Activated CD4-positive, CD25-positive, alpha-beta regulatory T cell treated with anti-CD3 and anti-CD28 coated beads, Interleukin-2, amount 50 U/mL, for 72 hours (primary cell): ENCODE results near the gene LIM2.
A peak's percentile ranks its signal among the peaks of the same experiment; 100 is the strongest.

ENCODE experiments used
- DNase-seq: peaks from one replicate; pipeline ENCODE4 v3.0.0; 2021

The LIM2 gene

DNA sequence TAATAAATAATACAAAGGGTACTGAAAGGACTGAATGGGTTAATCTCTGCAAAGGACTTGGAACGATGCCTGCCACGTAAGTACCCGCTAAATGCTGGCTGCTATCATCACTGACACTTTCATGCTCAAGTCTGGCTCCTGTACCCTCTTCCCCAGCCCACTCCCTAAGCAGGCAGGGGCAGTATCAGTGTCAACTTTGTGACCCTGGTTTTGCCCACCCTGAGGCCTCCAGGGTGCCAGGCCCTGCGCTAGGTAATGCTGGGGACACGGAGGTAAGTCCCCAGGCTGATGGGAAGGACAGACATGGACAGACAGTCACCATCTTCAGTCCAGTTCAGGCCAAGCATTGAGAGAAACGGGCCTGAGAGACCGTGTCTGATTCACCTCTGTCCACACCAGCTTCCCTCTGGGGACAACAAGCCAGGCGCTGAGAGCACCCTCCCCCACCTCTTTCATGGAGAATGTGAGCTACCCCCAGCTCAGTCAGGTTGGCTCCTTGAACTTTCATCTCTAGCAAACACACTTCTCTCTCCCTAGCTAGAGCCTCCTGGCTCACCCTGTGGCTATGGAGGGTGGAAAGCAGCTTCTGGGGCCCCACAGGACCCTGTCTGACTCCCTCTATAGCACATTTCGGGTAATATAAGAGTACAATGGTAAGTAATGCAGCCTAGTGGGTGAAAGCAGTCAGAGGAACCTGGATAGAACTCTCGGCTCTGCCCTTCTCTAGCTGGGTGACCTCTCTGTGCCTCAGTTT lies 22.4 kb downstream of the LIM2 start:
- no peak for DNase-seq

DNA sequence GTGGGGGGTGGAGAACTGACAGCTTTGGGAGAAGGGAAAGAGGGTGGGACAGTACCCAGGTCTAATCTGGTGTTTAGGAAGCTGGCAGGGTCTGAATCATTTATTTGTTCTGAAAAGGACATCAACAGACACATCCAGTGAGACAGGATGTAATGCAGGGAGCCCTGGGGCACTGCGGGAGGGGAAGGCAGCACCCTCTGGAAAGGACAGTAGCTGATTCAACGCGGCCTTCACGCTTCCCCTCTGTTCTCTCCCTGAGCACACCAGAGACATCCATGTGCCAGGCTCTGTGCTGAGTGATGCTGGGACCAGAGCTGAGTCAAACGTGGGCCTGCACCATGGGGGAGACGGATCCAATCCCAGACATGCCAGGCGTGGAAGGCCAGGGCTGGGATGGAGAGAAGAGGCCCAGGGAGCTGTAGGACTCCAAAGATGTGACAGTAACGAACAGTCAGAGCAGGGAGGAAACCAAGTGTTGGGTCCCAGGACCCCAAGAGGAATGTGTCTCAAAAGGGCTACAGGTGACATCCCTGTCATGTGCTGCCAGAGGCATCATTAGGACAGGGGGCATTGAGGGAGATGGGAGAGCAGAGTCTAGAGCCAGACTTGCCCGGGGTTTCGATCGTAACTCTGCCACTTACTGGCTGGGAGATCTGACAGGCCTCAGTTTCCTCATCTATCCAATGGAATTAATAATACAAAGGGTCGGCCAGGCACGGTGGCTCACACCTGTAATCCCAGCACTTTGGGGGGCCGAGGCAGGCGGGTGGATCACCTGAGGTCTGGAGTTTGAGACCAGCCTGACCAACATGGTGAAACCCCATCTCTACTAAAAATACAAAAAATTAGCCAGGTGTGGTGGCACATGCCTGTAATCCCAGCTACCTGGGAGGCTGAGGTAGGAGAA lies 23.3 kb downstream of the LIM2 start:
- DNase-seq = no peak

- no peak for DNase-seq
Observed at GRCh38 chr19:51361239-51361638, 26.5 kb downstream of the LIM2 start.

- DNase-seq = no peak
Observed at GRCh38 chr19:51359294-51359693, 28.5 kb downstream of the LIM2 start.

DNA sequence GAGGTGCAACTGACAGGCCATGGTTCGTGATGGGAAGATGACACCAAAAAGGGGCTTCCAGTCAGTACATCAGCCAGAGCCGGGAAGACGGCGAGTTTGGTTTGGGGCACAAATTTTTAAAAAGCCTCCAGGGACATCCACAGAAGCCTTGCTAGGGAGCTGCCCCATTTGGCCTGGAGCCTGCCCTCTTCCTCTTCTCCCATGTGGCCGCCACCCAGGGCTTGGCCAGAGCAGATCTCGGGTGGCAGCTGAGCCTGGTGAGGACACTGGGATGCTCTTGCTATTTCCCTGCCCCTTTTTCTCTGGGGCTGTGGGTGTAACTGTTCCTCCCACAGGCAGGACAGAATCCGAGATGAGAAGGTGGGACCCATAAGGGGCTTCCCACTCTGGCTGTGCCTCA lies 29.8 kb downstream of the LIM2 start:
- DNase-seq = no peak

GRCh38 chr19:51356159-51356801 lies 31.5 kb downstream of the LIM2 start:
- no peak for DNase-seq

GRCh38 chr19:51354742-51355148 lies 33.0 kb downstream of the LIM2 start:
- DNase-seq = no peak

DNA sequence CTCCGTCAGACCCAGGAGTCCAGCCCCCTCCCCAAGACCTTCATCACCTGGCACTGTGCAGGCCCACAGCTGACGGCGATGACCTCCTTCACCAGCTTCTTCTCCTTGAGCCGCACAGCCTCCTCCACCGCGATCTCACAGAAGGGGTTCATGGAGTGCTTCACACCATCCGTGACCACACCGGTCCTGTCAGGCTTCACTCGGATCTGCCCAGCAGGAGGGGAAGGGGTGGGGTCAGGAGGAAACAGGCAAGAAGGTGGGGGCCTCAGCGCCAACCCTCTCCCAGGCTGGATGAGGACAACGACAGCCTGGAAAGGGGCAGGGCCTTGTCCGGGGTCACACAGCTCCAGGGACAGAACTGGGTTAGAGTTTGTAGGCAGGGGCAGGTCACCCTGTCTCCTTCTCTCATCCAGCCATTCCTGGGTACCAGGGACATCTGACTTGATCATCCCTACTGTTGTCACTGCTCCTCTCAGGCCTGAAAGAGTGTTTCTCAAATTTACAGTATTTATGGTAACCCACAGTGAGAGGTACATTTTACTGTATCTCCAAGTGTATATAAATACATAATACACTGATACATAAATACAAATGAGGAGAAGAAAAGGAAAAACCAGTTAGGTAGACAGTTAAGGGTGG lies 33.6 kb downstream of the LIM2 start:
- DNase-seq = no peak

DNA sequence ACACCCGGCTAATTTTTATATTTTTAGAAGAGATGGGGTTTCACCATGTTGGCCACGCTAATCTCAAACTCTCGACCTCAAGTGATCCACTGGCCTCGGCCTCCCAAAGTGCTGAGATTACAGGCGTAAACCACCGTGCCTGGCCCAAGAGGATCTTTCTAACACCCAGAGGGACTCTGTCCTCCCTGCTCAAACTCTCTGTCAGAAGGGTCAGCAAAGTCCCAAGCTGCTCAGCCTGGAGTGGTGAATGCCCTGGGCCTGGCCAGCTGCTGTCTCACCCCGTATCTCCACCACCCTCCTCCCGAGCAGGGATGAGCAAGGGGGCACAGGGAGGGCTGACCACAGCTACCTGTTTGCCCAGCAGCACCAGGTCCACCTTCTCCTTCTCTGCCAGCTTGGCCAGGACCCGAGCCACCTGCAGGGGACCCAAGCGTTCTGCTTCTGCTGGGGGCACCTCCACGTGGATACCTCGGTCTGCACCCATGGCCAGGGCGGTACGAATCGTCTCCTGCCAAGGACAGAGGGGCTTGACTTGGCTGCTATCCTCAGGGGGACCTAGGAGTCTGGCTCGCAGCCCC lies 34.9 kb downstream of the LIM2 start:
- DNase-seq = no peak

DNA sequence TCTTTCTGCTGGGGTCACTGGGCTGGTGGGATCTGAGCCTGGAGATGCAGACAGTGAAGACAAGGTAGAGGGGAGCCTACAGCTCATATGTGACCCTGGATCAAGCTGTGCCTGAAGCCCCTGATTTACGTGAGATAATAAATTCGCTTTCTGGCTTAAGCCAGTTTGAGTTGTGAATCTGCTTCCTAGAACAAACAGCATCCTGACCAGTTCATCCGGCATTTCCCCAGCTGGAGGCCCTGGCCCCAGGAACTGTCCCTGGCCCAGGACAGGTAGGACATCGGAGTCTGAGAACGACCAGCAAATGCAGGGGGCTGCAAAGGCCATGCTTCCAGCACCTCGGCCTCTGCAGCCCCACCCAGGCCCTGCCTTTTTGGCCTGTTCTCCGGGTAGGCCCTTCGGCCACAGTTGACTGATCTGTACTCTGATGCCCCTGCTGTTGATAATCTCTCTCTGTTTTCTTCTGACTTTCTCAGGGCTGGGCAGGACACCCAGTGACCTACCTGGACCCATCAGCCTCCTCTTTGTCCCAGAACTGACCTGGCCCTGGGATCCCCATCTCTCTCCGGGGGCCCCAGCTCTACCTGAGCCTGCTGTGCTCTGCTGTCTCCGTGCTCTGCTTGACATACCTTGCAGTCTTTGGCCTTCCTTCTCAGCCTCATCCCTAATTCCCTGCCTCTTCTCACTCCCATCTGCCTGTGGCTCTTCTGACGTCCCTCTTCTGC lies 36.3 kb downstream of the LIM2 start:
- no peak for DNase-seq

DNA sequence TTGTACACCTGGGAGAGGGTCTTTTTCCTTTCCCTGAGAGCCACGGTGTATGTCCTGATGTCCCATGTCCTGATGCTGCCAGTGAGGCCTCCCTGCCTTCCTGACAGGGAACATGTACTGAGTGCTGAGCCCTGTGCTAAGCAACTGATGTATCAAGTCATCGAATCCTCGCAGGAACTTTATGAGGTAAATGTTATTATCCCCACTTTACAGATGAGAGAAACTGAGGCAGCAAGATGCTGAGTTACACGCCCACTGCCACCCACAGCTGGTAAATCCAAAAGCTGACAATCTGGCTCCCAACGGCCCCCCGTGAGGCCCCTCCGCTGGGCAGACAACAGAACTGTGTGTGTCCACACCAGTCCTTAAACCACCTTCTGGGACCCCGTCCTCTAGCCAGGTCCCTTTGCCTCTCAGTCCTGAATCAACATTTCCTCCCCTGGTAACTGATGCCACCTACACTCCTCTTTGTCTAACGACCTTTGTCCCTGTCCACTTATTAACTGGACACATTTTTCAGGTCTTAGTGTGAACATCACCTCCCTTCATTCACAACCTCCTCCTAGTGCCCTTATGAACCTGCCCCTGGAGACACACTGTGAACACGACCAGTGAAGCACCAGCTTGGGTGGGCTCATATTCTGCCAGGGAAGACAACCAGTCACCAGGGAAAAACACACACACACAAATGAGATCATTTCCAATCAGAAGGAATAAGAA lies 40.4 kb downstream of the LIM2 start:
- DNase-seq = no peak

GRCh38 chr19:51346742-51347141 lies 41.0 kb downstream of the LIM2 start:
- DNase-seq = no peak

DNA sequence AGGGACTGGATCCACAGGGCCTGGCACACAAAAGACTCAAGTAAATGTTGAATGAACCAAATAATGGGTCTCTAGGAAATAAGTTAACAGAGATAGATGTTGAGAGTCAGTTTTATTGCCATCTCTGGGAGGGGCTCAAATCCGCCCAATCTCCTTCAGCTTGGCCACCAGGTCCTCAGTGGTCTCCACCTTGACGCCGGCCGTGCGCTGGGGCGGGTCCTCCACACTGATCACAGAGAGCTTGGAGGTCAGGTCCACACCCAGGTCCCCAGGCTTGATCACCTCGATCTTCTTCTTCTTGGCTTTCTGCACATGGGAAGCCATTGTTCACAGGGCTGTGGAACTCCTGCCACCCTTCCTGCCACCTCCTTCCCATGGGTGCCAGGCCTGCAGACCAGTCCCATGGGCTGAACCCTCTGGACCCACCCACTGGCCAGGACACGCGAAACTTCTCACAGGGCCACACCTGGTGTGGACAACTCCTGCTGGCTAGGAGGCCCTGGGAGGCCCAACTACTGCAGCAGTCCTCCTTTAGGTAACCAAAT lies 42.6 kb downstream of the LIM2 start:
- no peak for DNase-seq

DNA sequence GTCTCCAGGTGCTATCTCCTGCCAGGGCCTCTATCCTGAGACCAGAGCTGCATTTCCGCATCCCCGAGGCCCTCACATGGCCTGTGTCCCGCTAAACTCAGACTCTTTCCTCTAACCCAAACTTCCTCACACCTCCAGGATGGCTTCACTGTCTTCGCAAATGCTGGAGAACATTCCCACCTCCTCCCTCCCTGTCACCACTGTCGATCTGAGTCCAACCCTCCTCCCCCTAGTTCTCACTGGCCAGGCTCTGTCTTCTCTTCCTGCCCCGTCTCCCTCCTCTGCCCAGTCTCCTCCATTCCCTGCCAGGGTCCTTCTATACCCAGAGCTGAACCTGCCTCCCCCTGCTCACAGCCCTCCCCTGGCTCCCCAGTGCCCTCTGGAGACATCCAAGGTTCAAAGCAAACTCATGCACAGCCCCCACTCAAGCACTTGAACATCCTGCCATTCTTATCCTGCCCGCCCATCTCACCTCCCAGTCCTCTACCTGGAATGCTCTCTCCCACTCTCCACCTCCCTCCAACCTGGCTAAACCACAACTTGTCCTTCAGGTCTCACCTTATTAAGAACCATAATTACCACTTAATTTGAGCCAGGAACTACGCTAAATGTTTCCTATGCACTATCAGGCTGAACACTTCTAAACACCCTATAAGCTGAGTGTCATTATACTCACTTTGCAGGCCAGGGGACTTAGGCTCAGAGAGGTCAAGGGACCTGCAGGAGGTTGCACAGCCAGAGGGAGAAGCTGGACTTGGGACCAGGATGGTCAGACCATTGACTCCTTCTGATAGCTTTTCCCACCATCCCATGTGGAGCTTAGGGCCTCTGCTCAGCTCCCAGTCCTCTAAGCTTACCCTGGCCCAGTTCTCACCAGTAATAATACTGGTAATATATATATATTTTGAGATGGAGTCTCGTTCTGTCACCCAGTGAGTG lies 44.9 kb downstream of the LIM2 start:
- no peak for DNase-seq

GRCh38 chr19:51341976-51342580 lies 45.7 kb downstream of the LIM2 start, which contains the start of gene VSIG10L:
TSS of gene VSIG10L (minus strand) at chr19:51342139. CDS start at chr19:51342124, 15 bp downstream.
- DNase-seq = no peak

GRCh38 chr19:51341066-51341465 lies 46.7 kb downstream of the LIM2 start:
- no peak for DNase-seq

GRCh38 chr19:51339687-51340656 lies 47.8 kb downstream of the LIM2 start:
- DNase-seq = peak; percentile 88

DNA sequence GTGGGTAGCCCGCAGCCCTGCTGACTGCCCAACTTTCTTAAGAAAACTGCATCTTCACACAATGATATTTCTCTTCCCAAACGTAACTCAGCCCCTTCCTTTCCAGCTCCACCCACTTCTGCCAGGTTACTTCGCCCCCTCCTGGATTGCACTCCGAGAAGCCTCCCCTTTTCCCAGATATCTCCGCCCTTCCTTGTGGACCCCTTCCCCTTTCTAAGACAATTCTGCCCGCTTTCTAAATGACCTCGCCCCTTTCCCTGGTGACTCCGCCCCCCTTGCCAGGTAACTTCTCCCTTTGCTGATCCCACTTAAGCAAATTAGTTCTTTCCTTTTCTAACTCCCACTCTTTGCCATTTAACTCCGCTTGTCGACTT lies 48.5 kb downstream of the LIM2 start:
- no peak for DNase-seq
